ENCODE results near the gene FES.

The FES gene

DNA sequence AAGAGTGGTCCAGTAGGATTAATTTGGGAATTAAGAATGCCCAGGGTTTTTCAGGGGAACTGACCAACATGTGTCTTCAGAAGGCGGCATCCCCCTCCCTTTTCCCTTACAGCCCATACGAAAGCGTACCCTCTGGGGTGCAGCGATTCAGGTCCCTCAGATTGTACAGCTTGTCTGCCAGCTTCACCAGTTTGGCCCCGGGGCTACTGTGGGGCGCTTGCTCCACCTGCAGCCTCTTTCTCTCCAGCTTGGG, 47.2 kb downstream of the FES start:
- DNase-seq (ENCODE audit: low spot score): no peak

GRCh38 chr15:90931828-90932659, 47.7 kb downstream of the FES start, which contains the start of gene HDDC3:
TSS of gene HDDC3 (minus strand) at chr15:90932549. CDS start at chr15:90932540, 9 bp downstream.
- peak; percentile 97 for DNase-seq (ENCODE audit: low spot score)

DNA sequence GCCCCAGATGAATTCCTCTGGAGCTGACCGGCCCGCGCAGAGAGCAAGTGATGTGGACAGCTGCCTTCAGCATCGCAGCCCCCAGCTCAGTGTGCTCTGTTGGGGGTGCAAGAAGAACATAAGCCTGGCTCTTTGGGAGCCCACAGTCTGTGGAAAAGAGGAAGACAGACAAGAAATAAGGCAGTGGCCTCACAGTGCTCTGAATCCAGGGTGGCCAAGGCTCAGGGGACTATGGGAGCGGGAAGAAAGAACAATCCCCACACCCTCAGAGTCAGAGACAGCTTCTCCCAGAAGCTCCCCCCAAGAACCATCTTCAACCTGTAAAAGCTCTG, 48.3 kb downstream of the FES start:
- no peak for DNase-seq (ENCODE audit: low spot score)

- no peak for DNase-seq (ENCODE audit: low spot score)
Observed at GRCh38 chr15:90933301-90933700, 49.0 kb downstream of the FES start.

GRCh38 chr15:90934256-90934948, 50.1 kb downstream of the FES start:
- DNase-seq (ENCODE audit: low spot score): peak; percentile 91

DNA sequence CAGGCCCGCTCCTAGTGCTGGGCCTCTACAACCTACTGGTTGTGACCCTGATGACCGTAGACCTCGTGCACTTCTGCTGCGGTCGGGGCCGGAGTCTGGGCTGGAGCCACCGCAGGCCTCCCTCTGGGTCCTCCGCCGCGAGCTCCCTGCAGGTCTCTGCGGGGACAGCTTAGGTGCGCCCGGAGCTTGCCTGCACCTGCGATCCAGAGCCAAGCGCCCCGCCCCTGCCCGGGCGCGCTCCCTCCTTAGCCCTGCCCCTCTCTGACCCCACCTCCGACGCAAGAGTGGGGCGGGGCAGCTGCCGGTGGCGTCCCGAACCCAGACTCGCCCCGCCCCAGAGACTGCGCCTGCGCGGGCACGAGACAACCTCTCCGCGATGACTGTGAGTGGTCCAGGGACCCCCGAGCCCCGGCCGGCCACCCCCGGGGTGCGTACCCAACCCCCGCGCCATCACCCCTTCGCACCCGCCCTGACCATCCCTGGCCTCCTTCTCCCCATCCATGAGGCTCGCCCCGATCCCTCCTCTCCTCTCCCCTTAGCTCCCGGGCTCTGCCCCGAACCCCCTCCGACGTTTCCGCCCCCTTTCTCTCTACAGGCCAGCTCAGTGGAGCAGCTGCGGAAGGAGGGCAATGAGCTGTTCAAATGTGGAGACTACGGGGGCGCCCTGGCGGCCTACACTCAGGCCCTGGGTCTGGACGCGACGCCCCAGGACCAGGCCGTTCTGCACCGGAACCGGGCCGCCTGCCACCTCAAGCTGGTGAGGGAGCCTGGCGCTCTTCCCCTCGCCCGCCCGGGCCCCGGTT, 50.8 kb downstream of the FES start, which contains the start of gene UNC45A:
Gene UNC45A (plus strand): TSS at position 337 of the 803 bp plus-strand sequence. CDS start 40 bp downstream, at position 377.
- peak; percentile 98 for DNase-seq (ENCODE audit: low spot score)

DNA sequence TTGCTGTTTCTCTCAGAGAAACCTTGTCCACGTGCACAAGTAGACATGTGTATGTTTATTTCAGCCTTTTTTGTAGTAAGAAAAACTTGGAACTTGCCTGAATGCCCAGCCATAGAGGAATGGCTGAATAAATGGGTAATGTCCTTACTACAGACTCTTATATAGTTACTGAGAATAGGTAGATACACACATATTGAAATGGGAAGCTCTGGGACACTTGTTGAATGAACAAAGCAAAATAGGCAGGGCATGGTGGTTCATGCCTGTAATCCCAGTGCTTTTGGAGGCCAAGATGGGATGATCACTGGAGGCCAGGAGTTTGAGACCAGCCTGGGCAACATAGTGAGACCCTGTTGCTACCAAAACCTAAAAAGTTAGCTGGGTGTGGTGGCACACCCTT, 52.5 kb downstream of the FES start:
- DNase-seq (ENCODE audit: low spot score): no peak

- no peak for DNase-seq (ENCODE audit: low spot score)
Observed at GRCh38 chr15:90938261-90938660, 54.0 kb downstream of the FES start.

DNA sequence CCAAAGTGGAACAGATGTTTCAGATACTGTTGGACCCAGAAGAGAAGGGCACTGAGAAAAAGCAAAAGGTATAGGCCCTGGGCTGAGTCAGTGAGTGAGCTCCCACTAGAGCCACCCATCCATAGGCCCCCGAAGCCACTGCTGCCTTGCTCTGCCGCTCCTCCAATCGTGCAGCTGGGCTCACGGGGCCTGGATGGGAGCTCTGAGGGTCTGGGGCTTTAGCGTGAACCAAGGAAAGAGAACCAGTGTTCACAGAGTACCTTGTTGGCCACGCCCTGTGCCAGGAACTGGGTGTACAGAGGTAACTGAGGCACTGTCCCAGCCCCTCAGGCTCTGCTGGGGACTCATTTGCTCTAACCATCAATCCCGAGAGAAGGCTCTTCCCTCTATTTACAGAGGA, 55.5 kb downstream of the FES start:
- DNase-seq (ENCODE audit: low spot score): no peak

DNA sequence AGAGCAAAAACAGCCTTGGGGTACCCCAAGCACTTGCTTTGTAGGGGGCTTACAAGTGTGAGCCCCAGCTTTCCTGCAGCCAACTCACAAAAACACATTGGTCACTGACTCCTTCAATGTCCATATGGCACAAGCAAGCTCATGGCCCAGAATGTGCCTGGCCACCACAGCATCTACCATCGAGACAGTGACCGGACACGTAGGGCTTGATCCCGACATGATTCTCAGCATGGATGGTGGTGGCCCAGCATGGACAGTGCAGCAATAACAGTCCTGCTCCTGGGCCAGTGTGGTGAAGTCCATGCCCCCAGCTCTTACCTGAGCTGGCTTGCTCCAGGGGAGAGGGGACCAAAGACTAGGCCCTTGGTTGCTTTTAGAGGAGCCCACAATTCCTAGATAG, 56.7 kb downstream of the FES start:
- DNase-seq (ENCODE audit: low spot score): no peak

DNA sequence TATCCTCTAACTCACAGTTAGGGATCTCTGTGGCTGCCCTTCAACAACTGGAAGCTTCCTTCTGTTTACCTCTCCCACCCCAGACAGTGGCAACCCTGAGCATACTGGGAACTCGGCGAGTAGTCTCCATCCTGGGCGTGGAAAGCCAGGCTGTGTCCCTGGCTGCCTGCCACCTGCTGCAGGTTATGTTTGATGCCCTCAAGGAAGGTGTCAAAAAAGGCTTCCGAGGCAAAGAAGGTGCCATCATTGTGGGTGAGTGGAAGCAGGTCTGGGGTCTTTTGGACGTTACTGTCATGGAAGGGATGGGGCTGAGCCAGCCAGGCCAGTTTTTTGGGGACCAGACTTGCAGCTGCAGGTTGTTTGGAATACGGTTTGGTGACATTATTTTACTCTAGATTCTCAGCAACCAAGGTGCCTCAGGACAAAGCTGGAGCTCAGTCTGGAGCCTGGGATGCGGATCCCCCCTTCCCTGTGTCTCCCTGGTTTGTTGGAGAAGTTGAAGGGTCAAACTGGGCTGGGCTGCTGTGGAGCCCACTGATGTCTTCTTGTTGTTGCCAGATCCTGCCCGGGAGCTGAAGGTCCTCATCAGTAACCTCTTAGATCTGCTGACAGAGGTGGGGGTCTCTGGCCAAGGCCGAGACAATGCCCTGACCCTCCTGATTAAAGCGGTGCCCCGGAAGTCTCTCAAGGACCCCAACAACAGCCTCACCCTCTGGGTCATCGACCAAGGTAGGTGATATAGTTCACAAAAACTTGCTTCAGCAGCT, 58.2 kb downstream of the FES start:
- DNase-seq (ENCODE audit: low spot score): no peak

DNA sequence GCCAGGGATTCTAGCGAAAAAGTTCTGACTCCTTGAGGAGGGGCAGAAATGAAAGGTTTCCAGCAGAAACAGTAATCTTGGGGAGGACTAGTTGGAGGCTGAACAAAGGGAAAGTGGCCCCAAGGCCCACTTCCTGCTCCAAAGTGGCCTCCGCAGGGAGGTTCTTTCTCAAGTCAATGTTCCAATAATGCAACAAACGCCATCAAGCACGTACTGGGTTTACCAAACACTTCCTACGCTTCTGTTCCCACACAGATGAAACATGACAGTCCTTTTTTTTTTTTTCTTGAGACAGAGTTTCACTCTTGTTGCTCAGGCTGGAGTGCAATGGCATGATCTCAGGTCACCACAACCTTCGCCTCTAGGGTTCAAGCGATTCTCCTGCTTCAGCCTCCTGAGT, 60.8 kb downstream of the FES start:
- DNase-seq (ENCODE audit: low spot score): no peak
